ENCODE measurements around the gene SELE.
"Not testable (repeated sequence)": the region's sequence is repeated elsewhere in the genome, so short reads cannot be mapped to it uniquely, and the experiment has no call there.

DNA sequence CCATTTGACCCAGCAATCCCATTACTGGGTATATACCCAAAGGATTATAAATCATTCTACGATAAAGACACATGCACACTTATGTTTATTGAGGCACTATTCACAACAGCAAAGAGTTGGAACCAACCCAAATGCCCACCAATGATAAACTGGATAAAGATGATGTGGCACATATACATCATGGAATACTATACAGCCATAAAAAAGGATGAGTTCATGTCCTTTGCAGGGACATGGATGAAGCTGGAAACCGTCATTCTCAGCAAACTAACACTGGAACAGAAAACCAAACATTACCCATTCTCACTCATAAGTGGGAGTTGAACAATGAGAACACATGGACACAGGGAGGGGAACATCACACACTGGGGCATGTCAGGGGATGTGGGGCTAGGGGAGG, 18.8 kb downstream of the SELE start:
- TF ChIP-seq, protein P1, sequence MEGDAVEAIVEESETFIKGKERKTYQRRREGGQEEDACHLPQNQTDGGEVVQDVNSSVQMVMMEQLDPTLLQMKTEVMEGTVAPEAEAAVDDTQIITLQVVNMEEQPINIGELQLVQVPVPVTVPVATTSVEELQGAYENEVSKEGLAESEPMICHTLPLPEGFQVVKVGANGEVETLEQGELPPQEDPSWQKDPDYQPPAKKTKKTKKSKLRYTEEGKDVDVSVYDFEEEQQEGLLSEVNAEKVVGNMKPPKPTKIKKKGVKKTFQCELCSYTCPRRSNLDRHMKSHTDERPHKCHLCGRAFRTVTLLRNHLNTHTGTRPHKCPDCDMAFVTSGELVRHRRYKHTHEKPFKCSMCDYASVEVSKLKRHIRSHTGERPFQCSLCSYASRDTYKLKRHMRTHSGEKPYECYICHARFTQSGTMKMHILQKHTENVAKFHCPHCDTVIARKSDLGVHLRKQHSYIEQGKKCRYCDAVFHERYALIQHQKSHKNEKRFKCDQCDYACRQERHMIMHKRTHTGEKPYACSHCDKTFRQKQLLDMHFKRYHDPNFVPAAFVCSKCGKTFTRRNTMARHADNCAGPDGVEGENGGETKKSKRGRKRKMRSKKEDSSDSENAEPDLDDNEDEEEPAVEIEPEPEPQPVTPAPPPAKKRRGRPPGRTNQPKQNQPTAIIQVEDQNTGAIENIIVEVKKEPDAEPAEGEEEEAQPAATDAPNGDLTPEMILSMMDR (conservative IDR thresholded peaks at IDR 0.05 in 1 of 2, IDR thresholded peaks at IDR 0.05 in 1 of 2; ENCODE audit: extremely low read depth in 1 of 2, insufficient read depth in 1 of 2, low read depth in 1 of 2, low read length in 2 of 2) = not testable (repeated sequence)
- TF ChIP-seq EZH2 (IDR thresholded peaks at IDR 0.05; ENCODE audit: borderline replicate concordance, low read length) = not testable (repeated sequence)
